Measurements from ENCODE around the gene SMCHD1. TPM values are rescaled to one million over a fixed set of nuclear protein-coding genes. Genes with fewer than 3 reads are reported as not detected.

Gene SMCHD1
- total RNA-seq, 2 donors from 2014 or later, result 36.5 to 43.3 TPM

DNA sequence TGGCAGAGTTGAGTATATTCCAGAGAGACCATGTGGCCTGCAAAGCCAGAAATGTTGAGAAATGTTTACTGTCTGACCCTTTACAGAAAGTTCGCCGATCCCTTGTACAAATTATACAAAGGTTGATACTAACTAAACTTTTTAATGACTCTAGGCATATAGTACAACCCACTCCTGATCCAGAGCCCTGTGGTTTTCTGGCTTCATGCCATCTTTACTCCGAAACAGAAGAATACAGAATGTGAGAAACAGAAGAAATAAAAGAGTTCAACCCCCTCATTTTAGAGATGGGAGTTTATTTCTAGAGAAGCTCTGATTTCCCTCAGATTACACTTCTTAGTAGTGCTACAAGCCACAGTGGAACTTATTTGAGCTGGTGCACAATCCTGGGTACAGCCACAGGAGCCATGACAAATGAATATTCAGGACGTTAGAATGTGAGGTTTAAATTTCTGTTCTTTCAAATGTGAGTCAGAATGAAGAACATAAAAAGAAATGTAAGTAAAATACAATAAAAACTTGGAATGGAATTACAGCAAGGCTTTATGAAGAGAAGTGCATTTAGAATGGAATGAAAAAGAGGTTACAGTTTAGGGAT, 38.0 kb upstream of the SMCHD1 start:
- H3K9me3 ChIP-seq, result no peaks in the 10 kb centered on the region
- no peak overlapping the region for H3K4me3 ChIP-seq
- TF ChIP-seq CTCF (IDR thresholded peaks at IDR 0.05), result no peak
- H3K4me1 ChIP-seq, result no peaks in the 10 kb centered on the region
- DNase-seq, result no peak
- intact Hi-C loops (cut with DNase I), result no loop called here
- no peaks in the 10 kb centered on the region for H3K36me3 ChIP-seq
- H3K27me3 ChIP-seq, result no peaks in the 10 kb centered on the region
- H3K9ac ChIP-seq (ENCODE audit: low read depth in 2 of 2, low read length in 2 of 2), result no peak overlapping the region
- no peak overlapping the region for H3K27ac ChIP-seq

DNA sequence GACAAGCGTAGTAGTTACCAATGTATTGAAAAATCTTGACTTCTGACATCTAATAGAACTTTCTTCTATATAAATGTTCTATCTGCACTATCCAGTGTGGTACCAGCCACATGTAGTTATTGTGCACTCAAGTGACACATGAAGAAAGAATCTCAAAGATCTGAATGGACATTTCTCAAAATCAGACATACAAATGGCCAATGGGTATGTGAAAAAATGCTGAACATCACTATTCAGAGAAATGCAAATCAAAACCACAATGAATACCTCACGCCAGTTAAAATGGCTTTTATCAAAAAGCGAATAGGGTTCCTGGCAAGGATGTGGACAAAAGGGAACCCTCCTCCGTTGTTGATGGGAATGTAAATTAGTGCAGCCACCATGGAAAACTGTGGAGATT, 37.5 kb upstream of the SMCHD1 start:
- Histone ChIP-seq H3K27ac (no peak overlapping the region), H3K9ac (ENCODE audit: low read depth in 2 of 2, low read length in 2 of 2) (no peak overlapping the region), H3K4me3 (no peak overlapping the region), H3K4me1 (no peaks in the 10 kb centered on the region), H3K9me3 (no peaks in the 10 kb centered on the region), H3K36me3 (no peaks in the 10 kb centered on the region), H3K27me3 (no peaks in the 10 kb centered on the region)
- intact Hi-C loops (cut with DNase I), result no loop called here
- no peak for TF ChIP-seq CTCF (IDR thresholded peaks at IDR 0.05)
- no peak for DNase-seq

DNA sequence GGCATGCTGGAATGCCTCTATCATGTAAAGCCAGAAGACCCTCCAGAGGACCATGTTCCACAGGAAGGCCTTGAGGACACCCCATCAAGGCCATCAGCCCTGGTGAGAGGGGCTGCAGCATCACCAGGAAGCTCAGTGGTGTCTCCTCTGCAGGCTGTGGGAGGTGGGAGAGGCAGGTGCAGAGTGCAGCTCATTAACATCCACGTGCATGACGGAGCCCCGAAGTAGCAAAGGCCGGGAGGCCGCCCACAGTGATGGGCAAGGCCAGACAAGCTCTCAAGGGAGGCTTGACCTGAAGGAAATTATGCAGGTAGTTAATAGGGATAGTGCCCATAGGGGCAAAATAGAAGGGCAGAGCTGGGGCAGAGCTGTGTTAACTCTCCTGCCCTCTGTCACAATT, 30.3 kb upstream of the SMCHD1 start:
- Histone ChIP-seq H3K4me1 (no peaks in the 10 kb centered on the region), H3K4me3 (no peak overlapping the region), H3K36me3 (no peaks in the 10 kb centered on the region), H3K9ac (ENCODE audit: low read depth in 2 of 2, low read length in 2 of 2) (no peak overlapping the region), H3K27ac (no peak overlapping the region), H3K27me3 (no peaks in the 10 kb centered on the region), H3K9me3 (no peaks in the 10 kb centered on the region)
- intact Hi-C loops (cut with DNase I), result no loop called here
- DNase-seq, result no peak
- no peak for TF ChIP-seq CTCF (IDR thresholded peaks at IDR 0.05)

- intact Hi-C loops (cut with DNase I), result no loop called here
- H3K9ac ChIP-seq (ENCODE audit: low read depth in 2 of 2, low read length in 2 of 2), result no peak overlapping the region
- no peaks in the 10 kb centered on the region for H3K4me1 ChIP-seq
- H3K27ac ChIP-seq, result no peak overlapping the region
- H3K27me3 ChIP-seq, result no peaks in the 10 kb centered on the region
- DNase-seq, result no peak
- no peak overlapping the region for H3K4me3 ChIP-seq
- no peaks in the 10 kb centered on the region for H3K9me3 ChIP-seq
- H3K36me3 ChIP-seq, result no peaks in the 10 kb centered on the region
- TF ChIP-seq CTCF (IDR thresholded peaks at IDR 0.05), result no peak
Observed at GRCh38 chr18:2627821-2628276, 27.7 kb upstream of the SMCHD1 start.

DNA sequence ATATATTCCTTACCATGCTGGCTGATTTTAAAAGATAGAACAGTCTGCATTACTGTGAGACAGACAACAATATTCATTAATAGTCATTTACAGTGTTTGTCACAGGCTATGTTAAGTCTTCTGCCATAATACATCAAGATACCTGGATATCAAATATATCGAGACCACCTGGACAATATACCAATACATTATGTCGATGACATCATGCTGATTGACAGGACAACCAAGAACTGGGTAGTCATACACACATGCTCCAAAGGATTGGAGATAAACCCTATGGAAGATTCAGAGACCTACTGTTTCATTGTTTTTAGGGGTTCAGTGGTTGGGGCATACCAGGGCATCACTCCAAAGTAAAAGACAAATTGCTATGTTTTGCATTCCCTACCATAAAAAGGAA, 26.5 kb upstream of the SMCHD1 start:
- Histone ChIP-seq H3K9ac (ENCODE audit: low read depth in 2 of 2, low read length in 2 of 2) (no peak overlapping the region), H3K27me3 (no peaks in the 10 kb centered on the region), H3K36me3 (no peaks in the 10 kb centered on the region), H3K9me3 (no peaks in the 10 kb centered on the region), H3K4me3 (no peak overlapping the region), H3K4me1 (no peaks in the 10 kb centered on the region), H3K27ac (no peak overlapping the region)
- DNase-seq, result no peak
- no peak for TF ChIP-seq CTCF (IDR thresholded peaks at IDR 0.05)
- intact Hi-C loops (cut with DNase I), result no loop called here

Measured in colonic mucosa (tissue), 4 donors.